KOPT-K1 (cell line): ENCODE results near the gene INS.

Experiments
- H3K27ac ChIP-seq: fragments of 200-600 bp; sonication (generic); 2 replicates; pipeline ENCODE4 v1.5.1; 2016; ENCODE audit warnings: antibody characterized with exemption, mild to moderate bottlenecking, low read depth, low read length; ENCODE audit not compliant: poor library complexity, severe bottlenecking
- H3K36me3 ChIP-seq: fragments of 200-600 bp; sonication (generic); 2 replicates; pipeline ENCODE4 v1.5.1; 2017; ENCODE audit warnings: antibody characterized with exemption, mild to moderate bottlenecking, low read length, moderate library complexity; ENCODE audit not compliant: insufficient read depth
- H3K9me3 ChIP-seq: fragments of 200-600 bp; sonication (generic); 2 replicates; pipeline ENCODE4 v1.5.1; 2017; ENCODE audit warnings: antibody characterized with exemption, low read length, mild to moderate bottlenecking; ENCODE audit not compliant: insufficient read depth, poor library complexity, severe bottlenecking

The INS gene

GRCh38 chr11:2166091-2166851 is 5.3 kb upstream of the INS start:
- no peaks in the 10 kb centered on the region for H3K36me3 ChIP-seq
- H3K27ac ChIP-seq: no peak overlapping the region
- no peaks in the 10 kb centered on the region for H3K9me3 ChIP-seq

- H3K27ac ChIP-seq: no peak overlapping the region
- H3K36me3 ChIP-seq: no peaks in the 10 kb centered on the region
- no peaks in the 10 kb centered on the region for H3K9me3 ChIP-seq
Measured at GRCh38 chr11:2165571-2165970, 4.6 kb upstream of the INS start.

GRCh38 chr11:2164861-2165555 is 4.0 kb upstream of the INS start:
- H3K36me3 ChIP-seq: no peaks in the 10 kb centered on the region
- no peak overlapping the region for H3K27ac ChIP-seq
- no peaks in the 10 kb centered on the region for H3K9me3 ChIP-seq

GRCh38 chr11:2164081-2164480 is 3.1 kb upstream of the INS start:
- H3K9me3 ChIP-seq: no peaks in the 10 kb centered on the region

DNA sequence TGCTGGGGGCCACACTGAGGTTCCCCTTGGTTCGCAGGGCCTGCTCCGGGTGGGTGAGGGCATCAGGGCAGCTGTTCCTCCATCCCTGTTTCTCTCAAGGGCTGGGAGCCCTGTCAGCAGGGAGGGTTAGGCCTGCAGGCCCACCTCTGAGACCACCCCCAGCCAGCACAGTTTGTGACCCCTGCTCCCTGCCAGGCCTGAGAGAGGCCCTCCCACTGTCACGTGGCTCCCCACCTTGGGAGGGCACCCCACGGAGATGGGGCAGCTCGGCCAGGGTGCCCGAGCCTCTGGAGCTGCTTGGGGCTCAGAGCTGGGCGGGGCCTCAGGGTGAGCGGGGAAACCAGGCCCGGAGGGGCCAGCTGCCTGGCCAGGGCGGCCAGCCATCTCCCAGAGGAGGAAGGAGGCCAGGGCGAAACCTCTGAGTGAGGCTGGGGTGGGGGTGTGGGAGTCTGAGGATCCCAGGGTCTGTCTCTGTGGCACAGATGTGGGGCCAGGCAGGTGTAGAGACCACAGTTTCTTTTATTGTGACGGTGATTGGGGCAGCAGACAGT is 2.5 kb upstream of the INS start:
- H3K27ac ChIP-seq: no peak overlapping the region

More at GRCh38 chr11:2164081-2164480, 3.1 kb upstream of the INS start:
- H3K27ac ChIP-seq: no peak overlapping the region
- H3K36me3 ChIP-seq: no peaks in the 10 kb centered on the region

GRCh38 chr11:2159536-2160413 is 1.2 kb downstream of the INS start:
- Histone ChIP-seq H3K9me3 (no peaks in the 10 kb centered on the region), H3K27ac (no peak overlapping the region), H3K36me3 (no peaks in the 10 kb centered on the region)

More for the DNA sequence above, 2.5 kb upstream of the INS start:
- Histone ChIP-seq H3K36me3 (no peaks in the 10 kb centered on the region), H3K9me3 (no peaks in the 10 kb centered on the region)

GRCh38 chr11:2158966-2159365 is 2.0 kb downstream of the INS start:
- Histone ChIP-seq H3K36me3 (no peaks in the 10 kb centered on the region), H3K9me3 (no peaks in the 10 kb centered on the region)

DNA sequence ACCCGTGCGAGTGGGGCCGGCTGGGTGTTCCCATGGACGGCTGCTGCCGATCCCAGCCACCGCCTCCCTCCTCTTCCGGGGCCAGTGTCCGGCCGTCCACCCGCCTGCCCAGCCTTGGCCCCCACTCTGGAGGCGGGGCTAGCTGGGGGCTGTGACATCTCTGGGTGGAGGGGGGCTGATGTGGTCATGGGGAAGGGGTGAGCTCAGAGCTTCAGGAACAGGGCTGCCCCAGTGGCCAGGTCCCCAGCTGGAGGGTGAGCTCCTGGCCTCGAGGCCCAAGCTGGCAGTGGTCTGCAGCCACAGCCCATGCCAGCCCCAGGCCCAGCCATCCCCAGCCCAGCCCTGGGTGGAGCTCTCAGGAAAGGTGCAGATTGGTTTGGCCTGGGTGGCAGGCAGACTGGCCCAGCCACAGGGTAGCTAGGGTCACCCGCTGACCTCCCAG is 2.7 kb downstream of the INS start:
- no peaks in the 10 kb centered on the region for H3K9me3 ChIP-seq
- H3K36me3 ChIP-seq: no peaks in the 10 kb centered on the region
- H3K27ac ChIP-seq: no peak overlapping the region

More at GRCh38 chr11:2158966-2159365, 2.0 kb downstream of the INS start:
- no peak overlapping the region for H3K27ac ChIP-seq

DNA sequence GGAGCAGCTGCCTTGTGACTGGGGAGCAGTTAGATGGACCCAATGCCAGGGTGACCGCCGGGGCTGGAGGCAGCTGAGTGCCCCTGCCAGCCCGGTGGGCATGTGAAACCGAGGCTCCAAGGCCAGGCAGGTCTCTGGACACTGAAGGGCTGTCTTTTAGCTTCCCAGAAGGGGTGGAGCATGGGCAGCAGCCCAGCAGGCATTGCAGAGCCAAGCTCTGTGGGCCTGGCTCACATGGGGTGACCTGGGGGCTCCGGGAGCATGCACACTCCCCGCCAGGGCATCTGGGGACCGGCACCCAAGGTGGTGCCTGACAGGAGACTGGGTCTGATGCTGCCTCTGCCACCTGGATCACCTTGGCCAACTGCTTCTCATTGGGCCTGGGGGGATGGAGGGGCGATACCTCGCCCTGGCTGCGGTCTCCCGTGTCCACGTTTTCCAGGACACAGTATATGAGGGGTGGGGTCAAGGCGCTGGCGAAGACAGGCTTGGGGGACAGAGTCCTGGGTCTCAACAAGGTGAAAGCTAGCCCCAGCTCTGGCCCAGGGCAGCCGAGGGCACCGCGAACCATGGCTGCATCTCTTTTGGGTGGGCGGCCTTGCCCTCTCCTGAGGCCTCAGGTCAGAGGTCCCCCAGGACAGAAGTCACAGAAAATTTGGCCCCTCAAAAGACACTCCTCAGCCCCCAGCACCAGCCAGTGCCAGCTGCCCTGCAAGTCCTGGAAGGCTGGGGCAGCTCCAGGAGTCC is 3.5 kb downstream of the INS start:
- Histone ChIP-seq H3K36me3 (no peaks in the 10 kb centered on the region), H3K27ac (no peak overlapping the region), H3K9me3 (no peaks in the 10 kb centered on the region)

- H3K36me3 ChIP-seq: no peaks in the 10 kb centered on the region
- no peak overlapping the region for H3K27ac ChIP-seq
- H3K9me3 ChIP-seq: no peaks in the 10 kb centered on the region
Measured at GRCh38 chr11:2156416-2157182, 4.4 kb downstream of the INS start.

- Histone ChIP-seq H3K27ac (no peak overlapping the region), H3K9me3 (no peaks in the 10 kb centered on the region), H3K36me3 (no peaks in the 10 kb centered on the region)
Measured at GRCh38 chr11:2155511-2155910, 5.5 kb downstream of the INS start.

- Histone ChIP-seq H3K27ac (no peak overlapping the region), H3K9me3 (no peaks in the 10 kb centered on the region), H3K36me3 (no peaks in the 10 kb centered on the region)
Measured at GRCh38 chr11:2154889-2155288, 6.1 kb downstream of the INS start.

GRCh38 chr11:2154195-2154585 is 6.8 kb downstream of the INS start:
- Histone ChIP-seq H3K9me3 (no peaks in the 10 kb centered on the region), H3K27ac (no peak overlapping the region), H3K36me3 (no peaks in the 10 kb centered on the region)
